ENCODE data around the gene UBC. TPM values are rescaled to one million over a fixed set of nuclear protein-coding genes. Genes with fewer than 3 reads are reported as not detected.
"Not testable (repeated sequence)": the region's sequence is repeated elsewhere in the genome, so short reads cannot be mapped to it uniquely, and the experiment has no call there.

UBC gene
- total RNA-seq, 1 donor from 2014 or later = 2,671 TPM

GRCh38 chr12:124883263-124884130 lies 31.0 kb downstream of the UBC start:
- Histone ChIP-seq H3K9me3 (no peaks in the 10 kb centered on the region), H3K4me3 (no peak overlapping the region), H3K4me1 (no peaks in the 10 kb centered on the region), H3K27me3 (no peaks in the 10 kb centered on the region), H3K36me3 (no peaks in the 10 kb centered on the region), H3K27ac (no peak overlapping the region)
- intact Hi-C loops (cut with DNase I) = no loop called here
- DNase-seq (ENCODE audit: extremely low spot score in 2 of 2) = no peak
- TF ChIP-seq CTCF (IDR thresholded peaks at IDR 0.05) (no peak), POLR2AphosphoS5 (IDR thresholded peaks at IDR 0.05; ENCODE audit: insufficient read depth in 1 of 2, low read depth in 1 of 2) (no peak), POLR2A (IDR thresholded peaks at IDR 0.05) (no peak)

- H3K27ac ChIP-seq = no peak overlapping the region
- no peaks in the 10 kb centered on the region for H3K36me3 ChIP-seq
- no peaks in the 10 kb centered on the region for H3K27me3 ChIP-seq
- intact Hi-C loops (cut with DNase I) = no loop called here
- no peaks in the 10 kb centered on the region for H3K4me1 ChIP-seq
- DNase-seq (ENCODE audit: extremely low spot score in 2 of 2) = no peak
- H3K9me3 ChIP-seq = no peaks in the 10 kb centered on the region
- TF ChIP-seq CTCF (IDR thresholded peaks at IDR 0.05) = no peak
- TF ChIP-seq POLR2AphosphoS5 (IDR thresholded peaks at IDR 0.05; ENCODE audit: insufficient read depth in 1 of 2, low read depth in 1 of 2) = no peak
- no peak for TF ChIP-seq POLR2A (IDR thresholded peaks at IDR 0.05)
- H3K4me3 ChIP-seq = no peak overlapping the region
These were observed 33.3 kb downstream of the UBC start for GRCh38 chr12:124881123-124881522.

DNA sequence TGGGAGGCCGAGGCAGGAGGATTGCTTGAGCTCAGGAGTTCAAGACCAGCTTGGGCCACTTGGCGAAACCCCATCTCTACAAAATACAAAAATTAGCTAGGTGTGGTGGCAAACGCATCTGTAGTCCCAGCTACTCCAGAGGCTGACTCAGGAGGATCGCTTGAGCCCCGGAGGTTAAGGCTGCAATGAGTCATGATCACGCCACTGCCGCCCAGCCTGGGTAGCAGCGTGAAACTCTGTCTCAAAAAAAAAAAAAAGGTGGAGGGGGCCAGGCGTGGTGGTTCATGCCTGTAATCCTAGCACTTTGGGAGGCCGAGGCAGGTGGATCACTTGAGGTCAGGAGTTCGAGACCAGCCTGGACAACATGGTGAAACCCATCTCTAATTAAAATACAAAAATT lies 34.1 kb downstream of the UBC start:
- H3K27me3 ChIP-seq; H3K9me3 ChIP-seq; H3K4me3 ChIP-seq; H3K27ac ChIP-seq; H3K4me1 ChIP-seq; DNase-seq (ENCODE audit: extremely low spot score in 2 of 2); intact Hi-C loops (cut with DNase I); H3K36me3 ChIP-seq: not testable (repeated sequence)

- DNase-seq (ENCODE audit: extremely low spot score in 2 of 2) = no peak
- Histone ChIP-seq H3K4me3 (no peak overlapping the region), H3K27me3 (no peaks in the 10 kb centered on the region), H3K36me3 (no peaks in the 10 kb centered on the region), H3K27ac (no peak overlapping the region), H3K4me1 (no peaks in the 10 kb centered on the region), H3K9me3 (no peaks in the 10 kb centered on the region)
- intact Hi-C loops (cut with DNase I) = no loop called here
- TF ChIP-seq POLR2A (IDR thresholded peaks at IDR 0.05) (no peak), CTCF (IDR thresholded peaks at IDR 0.05) (no peak), POLR2AphosphoS5 (IDR thresholded peaks at IDR 0.05; ENCODE audit: insufficient read depth in 1 of 2, low read depth in 1 of 2) (no peak)
These were observed 35.5 kb downstream of the UBC start for GRCh38 chr12:124878795-124879516.

- no peaks in the 10 kb centered on the region for H3K4me1 ChIP-seq
- TF ChIP-seq CTCF (IDR thresholded peaks at IDR 0.05) (no peak), POLR2A (IDR thresholded peaks at IDR 0.05) (no peak), POLR2AphosphoS5 (IDR thresholded peaks at IDR 0.05; ENCODE audit: insufficient read depth in 1 of 2, low read depth in 1 of 2) (no peak)
- intact Hi-C loops (cut with DNase I) = no loop called here
- DNase-seq (ENCODE audit: extremely low spot score in 2 of 2) = no peak
- no peak overlapping the region for H3K27ac ChIP-seq
- H3K4me3 ChIP-seq = no peak overlapping the region
- no peaks in the 10 kb centered on the region for H3K36me3 ChIP-seq
- no peaks in the 10 kb centered on the region for H3K9me3 ChIP-seq
- no peaks in the 10 kb centered on the region for H3K27me3 ChIP-seq
These were observed 37.0 kb downstream of the UBC start for GRCh38 chr12:124877423-124877822.

All from vagina (tissue), 2 donors.